ENCODE measurements around the gene NR3C1. TPM values are rescaled to one million over a fixed set of nuclear protein-coding genes. Genes with fewer than 3 reads are reported as not detected.

The NR3C1 gene
- total and polyA plus RNA-seq, 2 of the 13 experiments (the other 11 are each of a cell fraction or from before 2014, with no cell fraction given): 10.0 to 24.3 TPM

- TF ChIP-seq ZNF326 (CRISPR knock-in tag; IDR thresholded peaks at IDR 0.05; ENCODE audit: borderline replicate concordance): no peak
These were observed 84.7 kb downstream of the NR3C1 start (continued) for GRCh38 chr5:143318833-143319232.

- no peak overlapping the region for H3K27ac ChIP-seq (ENCODE audit: extremely low read length, insufficient read depth, low read length)
- DNase-seq (ENCODE audit: low spot score) (no peak), FAIRE-seq (no peak), ATAC-seq (no peak)
- TF ChIP-seq YEATS4 (CRISPR knock-in tag; IDR thresholded peaks at IDR 0.05; ENCODE audit: borderline replicate concordance) (no peak), TCF12 (IDR thresholded peaks at IDR 0.05) (no peak), TCF12 (CRISPR knock-in tag; IDR thresholded peaks at IDR 0.05) (no peak), TFDP1 (CRISPR knock-in tag; IDR thresholded peaks at IDR 0.05; ENCODE audit: borderline replicate concordance) (no peak)
- ChIA-PET POLR2A (no interaction called here), CTCF (ENCODE audit: low intra/inter-chr PET ratio, low total read pairs) (no interaction called here)
- no peaks in the 10 kb centered on the region for H3K9me3 ChIP-seq (ENCODE audit: low read length)
- WGBS (ENCODE audit: low lambda C conversion rate): 88% methylated on average over 1 of the region's 1 CpG
- H3K4me2 ChIP-seq (ENCODE audit: low read depth, low read length): no peak overlapping the region
- H3K36me3 ChIP-seq (replicated peaks in 1 of 2; ENCODE audit: control insufficient read depth in 1 of 2, insufficient read depth in 2 of 2, low read length in 2 of 2): peaks cover 0 to 5% of the 10 kb centered on the region in 2 experiments; a peak in 1 of 5 replicates
- H3K27me3 ChIP-seq (ENCODE audit: control insufficient read depth in 1 of 2, insufficient read depth in 2 of 2, low read length in 2 of 2): no peaks in the 10 kb centered on the region
- intact Hi-C loops (cut with micrococcal nuclease; ENCODE audit: unreplicated experiment): no loop called here
- in situ Hi-C loops (cut with HindIII; ENCODE audit: extremely low pct_ligation_motif_present, low pct_unique_long_range_greater_than_20kb): no loop called here
- no peaks in the 10 kb centered on the region for H3K79me2 ChIP-seq (ENCODE audit: insufficient read depth, low read length)
- H4K20me1 ChIP-seq (ENCODE audit: insufficient read depth, low read length): no peaks in the 10 kb centered on the region
- no peak overlapping the region for H3K4me3 ChIP-seq (replicated peaks in 1 of 3; ENCODE audit: insufficient read depth in 1 of 3, low read depth in 2 of 3, low read length in 3 of 3)
- no TSS peak for BruUV-seq (replicated peaks)
- no peaks in the 10 kb centered on the region for H3K4me1 ChIP-seq (ENCODE audit: insufficient read depth, low read length)
- H2AFZ ChIP-seq (ENCODE audit: low read length): no peak overlapping the region
- H3K9ac ChIP-seq (ENCODE audit: insufficient read depth, low read depth, low read length): no peak overlapping the region
These were observed 85.2 kb downstream of the NR3C1 start for GRCh38 chr5:143318270-143318669.

Data from HepG2 (cell line).